GM18520 (cell line): Measurements from ENCODE around the gene DNAJB14.

Experiments used
- ATAC-seq: cut with Tn5 transposase; IDR thresholded peaks from one replicate; pipeline ENCODE4 v1.9.1; 2021; ENCODE audit not compliant: unreplicated experiment

The DNAJB14 gene

GRCh38 chr4:99872570-99872969, 73.8 kb downstream of the DNAJB14 start:
- ATAC-seq, result no peak

DNA sequence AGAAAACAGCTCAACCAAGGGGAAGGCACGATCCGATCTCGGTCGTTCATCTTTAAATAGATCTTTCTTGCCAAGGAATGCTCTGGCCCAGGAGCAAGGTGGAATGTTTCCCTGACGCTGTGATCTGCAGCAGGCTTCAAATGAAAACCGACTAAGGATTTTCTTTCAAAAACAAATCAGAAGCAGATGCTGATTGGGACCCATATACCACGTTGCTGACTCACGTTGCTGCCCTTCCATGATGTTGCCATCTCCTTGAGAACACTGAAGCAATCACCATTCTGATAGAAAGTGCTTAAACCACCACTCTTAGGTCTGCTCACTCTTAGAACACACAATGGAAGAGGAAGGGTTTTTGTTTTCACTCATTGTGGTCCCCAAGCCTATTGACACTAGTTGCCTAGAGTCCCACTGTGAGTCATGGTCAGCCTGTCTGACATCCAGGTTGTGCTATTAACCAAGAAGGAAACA, 78.3 kb downstream of the DNAJB14 start:
- ATAC-seq, result no peak

GRCh38 chr4:99863804-99864203, 82.6 kb downstream of the DNAJB14 start:
- no peak for ATAC-seq

DNA sequence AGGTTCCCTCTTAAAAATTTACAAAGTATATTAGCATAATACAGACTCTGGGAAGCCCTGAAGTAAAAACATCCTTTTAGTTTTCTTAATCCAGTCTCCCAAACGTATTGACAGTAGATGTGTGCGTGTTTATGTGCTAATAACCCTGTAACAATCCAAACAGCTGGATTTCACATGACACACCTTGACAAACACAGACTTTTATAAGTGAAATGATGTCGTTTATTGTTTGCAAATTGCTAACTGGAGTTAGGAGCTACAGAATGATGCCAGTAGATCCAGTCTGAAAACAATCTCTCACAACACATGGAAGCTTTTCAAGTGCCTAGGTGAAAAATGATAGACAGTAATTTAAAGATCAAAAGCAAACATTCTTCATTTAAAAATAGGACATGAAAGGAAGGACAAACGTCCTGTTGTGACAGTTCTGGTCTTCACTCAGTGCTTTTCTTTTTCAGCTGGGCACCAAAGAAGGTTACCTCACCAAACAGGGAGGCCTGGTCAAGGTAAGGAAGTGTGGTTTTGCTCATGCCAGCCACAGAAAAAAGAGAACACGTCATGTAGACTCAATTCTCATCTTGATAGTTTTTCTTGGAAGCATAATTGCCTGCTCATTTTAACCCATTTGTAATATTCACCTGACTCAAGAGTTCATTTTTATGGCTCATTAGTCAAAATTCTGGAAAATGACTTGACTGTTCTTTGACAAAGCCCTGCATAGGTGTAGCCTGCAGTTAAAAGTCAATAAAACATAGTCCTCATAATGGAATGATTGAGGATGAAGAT, 85.1 kb downstream of the DNAJB14 start:
- ATAC-seq, result peak; percentile 76

GRCh38 chr4:99860521-99860920, 85.9 kb downstream of the DNAJB14 start:
- no peak for ATAC-seq

DNA sequence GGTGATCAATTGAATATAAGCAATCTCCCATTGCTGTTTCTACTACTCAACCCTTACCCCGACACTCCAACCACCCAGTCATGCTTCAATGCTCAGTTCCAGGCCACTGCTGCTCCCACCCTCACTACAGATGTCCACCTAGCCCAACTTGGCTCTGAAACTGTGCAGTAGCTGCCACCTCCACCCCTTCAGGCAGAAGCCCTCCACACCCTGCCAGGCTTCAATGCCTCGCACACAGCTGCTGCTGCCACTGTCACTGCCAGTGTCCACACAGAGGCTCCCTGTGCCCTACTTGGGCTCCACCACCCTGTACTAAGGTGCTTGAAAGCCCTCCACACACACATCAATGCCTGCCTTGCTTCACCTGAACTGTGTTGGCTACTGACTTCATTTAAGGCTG, 86.8 kb downstream of the DNAJB14 start:
- ATAC-seq, result no peak

DNA sequence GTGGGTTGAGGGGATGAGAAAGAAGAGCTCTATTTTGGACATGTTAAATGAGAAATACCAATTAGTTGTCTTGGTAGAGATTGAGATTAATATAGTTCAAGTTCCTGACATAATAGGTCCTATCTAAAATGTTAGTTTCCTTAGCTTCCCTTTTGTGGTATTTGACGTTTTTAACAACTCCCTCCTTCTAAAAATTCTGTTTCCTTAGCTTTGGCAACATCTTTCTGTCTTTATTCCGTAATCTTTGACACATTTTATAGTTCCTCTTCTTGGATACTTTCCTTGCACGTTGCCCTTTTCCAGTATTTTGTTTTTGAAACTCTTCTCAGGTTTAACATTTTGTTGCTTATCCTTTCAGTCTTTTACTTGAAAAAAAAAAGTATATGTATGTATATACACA, 89.1 kb downstream of the DNAJB14 start:
- no peak for ATAC-seq

- no peak for ATAC-seq
Measured at GRCh38 chr4:99856166-99856565, 90.3 kb downstream of the DNAJB14 start.

- peak; percentile 29 for ATAC-seq
Measured at GRCh38 chr4:99855678-99856077, 90.7 kb downstream of the DNAJB14 start.

DNA sequence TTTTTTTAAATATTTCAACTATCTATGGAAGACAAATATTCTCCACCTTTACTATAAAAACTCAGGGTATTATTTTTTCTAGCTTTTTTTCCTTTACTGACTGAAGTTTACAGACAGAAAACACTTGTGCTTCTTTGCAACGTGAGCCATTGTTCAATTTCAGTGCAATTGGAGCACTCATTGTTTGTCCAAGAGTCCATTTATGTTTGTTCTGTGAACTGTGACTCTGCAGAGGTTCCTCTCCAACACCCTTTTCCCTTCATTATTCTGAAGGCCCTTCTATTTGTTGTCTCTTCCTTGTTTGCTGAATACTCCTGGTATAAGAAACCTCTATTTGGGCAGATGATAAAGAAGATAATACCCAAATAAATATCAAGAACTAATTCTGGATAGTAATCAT, 92.4 kb downstream of the DNAJB14 start:
- ATAC-seq, result no peak

DNA sequence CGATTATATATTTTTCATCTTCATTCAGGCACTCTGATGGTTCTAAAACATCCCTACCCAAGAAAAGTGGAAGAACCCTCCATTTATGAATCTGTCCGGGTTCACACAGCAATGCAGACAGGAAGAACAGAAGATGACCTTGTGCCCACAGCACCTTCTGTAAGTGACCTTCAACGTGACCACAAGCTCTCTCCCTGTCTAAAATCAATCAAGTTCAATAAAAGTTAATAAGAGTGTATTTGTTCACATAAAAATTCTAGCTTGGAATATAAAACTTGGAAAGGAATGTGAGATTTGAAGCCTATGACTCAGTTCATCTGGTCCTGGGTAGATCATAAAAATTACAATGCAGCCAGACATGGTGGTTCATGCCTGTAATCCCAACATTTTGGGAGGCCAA, 93.2 kb downstream of the DNAJB14 start:
- no peak for ATAC-seq

DNA sequence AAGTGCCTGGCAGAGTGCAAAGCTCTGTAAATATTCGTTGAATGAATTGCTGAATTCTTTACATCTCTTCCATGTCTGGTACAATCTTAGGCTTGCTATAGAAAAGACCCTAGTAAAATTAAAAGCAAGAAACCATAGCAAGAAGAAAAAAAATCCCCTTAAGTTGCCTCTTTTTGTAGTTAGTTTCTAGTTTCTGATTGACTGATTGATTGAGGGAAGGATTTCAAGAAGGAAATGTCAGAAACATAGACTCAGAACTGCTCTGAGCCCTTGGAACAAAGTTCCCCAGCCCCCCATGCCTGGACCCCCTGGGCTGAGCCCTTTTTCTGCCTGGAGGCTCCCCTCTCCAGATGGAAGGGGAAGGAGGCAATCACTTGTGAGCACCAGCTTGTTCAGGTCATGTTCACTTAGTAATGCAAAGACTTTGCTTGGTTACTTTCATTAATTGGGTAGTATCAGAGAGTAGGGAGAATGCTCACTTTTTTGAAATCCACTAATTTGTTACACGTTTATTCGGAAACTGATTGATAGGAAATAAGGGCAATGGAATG, 94.1 kb downstream of the DNAJB14 start:
- ATAC-seq, result no peak

- peak; percentile 21 for ATAC-seq
Measured at GRCh38 chr4:99848591-99849001, 97.8 kb downstream of the DNAJB14 start.

- peak; percentile 49 for ATAC-seq
Measured at GRCh38 chr4:99847362-99847976, 98.9 kb downstream of the DNAJB14 start.

- ATAC-seq, result no peak
Measured at GRCh38 chr4:99846891-99847290, 99.5 kb downstream of the DNAJB14 start.
